ENCODE measurements around the gene SNAPC3. TPM values are rescaled to one million over a fixed set of nuclear protein-coding genes. Genes with fewer than 3 reads are reported as not detected.
"Not testable (repeated sequence)": the region's sequence is repeated elsewhere in the genome, so short reads cannot be mapped to it uniquely, and the experiment has no call there.

Gene SNAPC3
- total RNA-seq, 5 donors from 2014 or later (not counting 1 experiment from before 2014, with no cell fraction given): 11.3 to 32.4 (median 25.6) TPM

DNA sequence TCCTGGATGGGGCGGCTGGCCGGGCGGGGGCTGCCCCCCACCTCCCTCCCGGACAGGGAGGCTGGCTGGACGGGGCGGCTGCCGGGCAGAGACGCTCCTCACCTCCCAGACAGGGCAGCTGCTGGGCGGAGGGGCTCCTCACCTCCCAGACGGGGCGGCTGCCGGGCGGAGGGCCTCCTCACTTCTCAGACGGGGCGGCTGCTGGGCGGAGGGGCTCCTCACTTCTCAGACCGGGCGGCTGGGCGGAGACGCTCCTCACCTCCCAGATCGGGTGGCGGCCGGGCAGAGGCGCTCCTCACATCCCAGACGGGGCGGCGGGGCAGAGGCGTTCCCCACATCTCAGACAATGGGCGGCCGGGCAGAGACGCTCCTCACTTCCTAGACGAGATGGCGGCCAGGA lies 19.6 kb downstream of the SNAPC3 start:
- ATAC-seq (replicated peaks in 1 of 4); H3K27ac ChIP-seq (ENCODE audit: low read length); H3K4me3 Mint-ChIP-seq; H3K4me3 ChIP-seq (ENCODE audit: control insufficient read depth in 1 of 2, extremely low read depth in 1 of 2, low read length in 1 of 2); H3K9me3 Mint-ChIP-seq; POLR2A ChIA-PET; H3K9me3 ChIP-seq; DNase-seq; H3K27me3 ChIP-seq (replicated peaks in 1 of 2; ENCODE audit: control insufficient read depth in 2 of 2, extremely low read depth in 1 of 2, insufficient read depth in 2 of 2, low read length in 1 of 2); CTCF ChIA-PET; H3K4me1 ChIP-seq (ENCODE audit: control insufficient read depth in 1 of 2, extremely low read depth in 1 of 2, insufficient read depth in 2 of 2, low read length in 2 of 2); H3K27ac Mint-ChIP-seq; H3K27me3 Mint-ChIP-seq: not testable (repeated sequence)
- WGBS (ENCODE audit: insufficient coverage): 100% methylated on average over 7 of the region's 33 CpGs
- Mint-ChIP-seq H3K36me3 (peaks cover 73% of the 10 kb centered on the region), H3K4me1 (peaks cover 17 to 24% (median 21%) of the 10 kb centered on the region in 3 donors)
- H3K36me3 ChIP-seq (ENCODE audit: control insufficient read depth in 2 of 2, extremely low read depth in 1 of 2, insufficient read depth in 1 of 2, low read length in 1 of 2): peaks cover 11 to 47% of the 10 kb centered on the region in 2 donors

GRCh38 chr9:15444141-15444540 lies 21.5 kb downstream of the SNAPC3 start:
- no peaks in the 10 kb centered on the region for H3K9me3 Mint-ChIP-seq
- no peaks in the 10 kb centered on the region for H3K9me3 ChIP-seq
- no peaks in the 10 kb centered on the region for H3K4me1 ChIP-seq (ENCODE audit: control insufficient read depth in 1 of 2, extremely low read depth in 1 of 2, insufficient read depth in 2 of 2, low read length in 2 of 2)
- peak overlapping the region in 1 of 2 donors; percentile 16 for H3K27ac Mint-ChIP-seq
- peaks cover 11 to 59% of the 10 kb centered on the region in 2 donors for H3K36me3 ChIP-seq (ENCODE audit: control insufficient read depth in 2 of 2, extremely low read depth in 1 of 2, insufficient read depth in 1 of 2, low read length in 1 of 2)
- 80% methylated on average over 1 of the region's 3 CpGs for WGBS (ENCODE audit: insufficient coverage)
- no peak overlapping the region for H3K27ac ChIP-seq (ENCODE audit: low read length)
- ATAC-seq (replicated peaks in 1 of 4) (no peak), DNase-seq (no peak)
- H3K4me1 Mint-ChIP-seq: peaks cover 3 to 7% (median 6%) of the 10 kb centered on the region in 3 donors
- POLR2A ChIA-PET: interaction anchor here in 1 of 2 donors (0.5 kb wide), 1 partner anchor 254 kb away, joined by 3 read pairs; no protein-coding TSS in a partner anchor
- H3K27me3 Mint-ChIP-seq: no peaks in the 10 kb centered on the region
- H3K27me3 ChIP-seq (replicated peaks in 1 of 2; ENCODE audit: control insufficient read depth in 2 of 2, extremely low read depth in 1 of 2, insufficient read depth in 2 of 2, low read length in 1 of 2): no peaks in the 10 kb centered on the region
- CTCF ChIA-PET: interaction anchor here in 1 of 2 donors (0.6 kb wide), 1 partner anchor 11 kb away, joined by 4 read pairs; no protein-coding TSS in a partner anchor
- H3K4me3 Mint-ChIP-seq: no peak overlapping the region
- peaks cover 70% of the 10 kb centered on the region for H3K36me3 Mint-ChIP-seq
- H3K4me3 ChIP-seq (ENCODE audit: control insufficient read depth in 1 of 2, extremely low read depth in 1 of 2, low read length in 1 of 2): no peak overlapping the region

GRCh38 chr9:15453956-15454355 lies 31.3 kb downstream of the SNAPC3 start:
- Mint-ChIP-seq H3K27ac (no peak overlapping the region), H3K36me3 (peaks cover 32% of the 10 kb centered on the region), H3K9me3 (no peaks in the 10 kb centered on the region), H3K27me3 (no peaks in the 10 kb centered on the region), H3K4me1 (no peaks in the 10 kb centered on the region), H3K4me3 (no peak overlapping the region)
- Histone ChIP-seq H3K9me3 (no peaks in the 10 kb centered on the region), H3K36me3 (ENCODE audit: control insufficient read depth in 2 of 2, extremely low read depth in 1 of 2, insufficient read depth in 1 of 2, low read length in 1 of 2) (peaks cover 3 to 52% of the 10 kb centered on the region in 2 donors), H3K4me3 (ENCODE audit: control insufficient read depth in 1 of 2, extremely low read depth in 1 of 2, low read length in 1 of 2) (no peak overlapping the region), H3K27ac (ENCODE audit: low read length) (no peak overlapping the region), H3K4me1 (ENCODE audit: control insufficient read depth in 1 of 2, extremely low read depth in 1 of 2, insufficient read depth in 2 of 2, low read length in 2 of 2) (no peaks in the 10 kb centered on the region), H3K27me3 (replicated peaks in 1 of 2; ENCODE audit: control insufficient read depth in 2 of 2, extremely low read depth in 1 of 2, insufficient read depth in 2 of 2, low read length in 1 of 2) (no peaks in the 10 kb centered on the region)
- ChIA-PET CTCF (interaction anchor here in 1 of 2 donors (0.5 kb wide), 1 partner anchor 19 kb away, joined by 4 read pairs; no protein-coding TSS in a partner anchor), POLR2A (no interaction called here)
- WGBS (ENCODE audit: insufficient coverage): 90% methylated on average over 2 of the region's 5 CpGs
- ATAC-seq (replicated peaks in 1 of 4) (no peak), DNase-seq (no peak)

DNA sequence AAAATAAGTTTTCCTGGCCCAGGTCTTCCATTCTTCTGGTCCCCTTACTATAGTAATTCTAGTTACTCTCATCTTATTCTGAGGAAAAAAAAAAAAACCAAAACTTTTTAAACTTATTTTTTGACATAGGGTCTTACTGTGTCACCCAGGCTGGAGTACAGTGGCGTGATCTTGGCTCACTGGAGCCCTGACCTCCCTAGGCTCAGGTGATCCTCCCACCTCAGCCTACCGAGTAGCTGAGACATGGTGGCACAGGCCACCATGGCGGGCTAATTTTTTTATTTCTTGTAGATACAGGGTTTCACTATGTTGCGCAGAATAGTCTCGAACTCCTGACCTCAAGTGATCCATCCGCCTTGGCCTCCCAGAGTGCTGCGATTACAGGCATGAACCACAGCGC lies 38.4 kb downstream of the SNAPC3 start:
- no peaks in the 10 kb centered on the region for H3K27me3 Mint-ChIP-seq
- DNase-seq (no peak), ATAC-seq (replicated peaks in 1 of 4) (no peak)
- no peak overlapping the region for H3K27ac ChIP-seq (ENCODE audit: low read length)
- 100% methylated on average over 2 of the region's 8 CpGs for WGBS (ENCODE audit: insufficient coverage)
- peaks cover 23% of the 10 kb centered on the region for H3K36me3 Mint-ChIP-seq
- H3K4me1 Mint-ChIP-seq: no peaks in the 10 kb centered on the region
- H3K27ac Mint-ChIP-seq: no peak overlapping the region
- H3K4me3 ChIP-seq (ENCODE audit: control insufficient read depth in 1 of 2, extremely low read depth in 1 of 2, low read length in 1 of 2): no peak overlapping the region
- peaks cover 4 to 41% of the 10 kb centered on the region in 2 donors for H3K36me3 ChIP-seq (ENCODE audit: control insufficient read depth in 2 of 2, extremely low read depth in 1 of 2, insufficient read depth in 1 of 2, low read length in 1 of 2)
- no peaks in the 10 kb centered on the region for H3K9me3 Mint-ChIP-seq
- no peaks in the 10 kb centered on the region for H3K27me3 ChIP-seq (replicated peaks in 1 of 2; ENCODE audit: control insufficient read depth in 2 of 2, extremely low read depth in 1 of 2, insufficient read depth in 2 of 2, low read length in 1 of 2)
- H3K4me1 ChIP-seq (ENCODE audit: control insufficient read depth in 1 of 2, extremely low read depth in 1 of 2, insufficient read depth in 2 of 2, low read length in 2 of 2): no peaks in the 10 kb centered on the region
- no peak overlapping the region for H3K4me3 Mint-ChIP-seq
- H3K9me3 ChIP-seq: no peaks in the 10 kb centered on the region
- POLR2A ChIA-PET: interaction anchor here in 1 of 2 donors (0.7 kb wide), 1 partner anchor 43 kb away, joined by 3 read pairs; no protein-coding TSS in a partner anchor
- CTCF ChIA-PET: interaction anchor here in 1 of 2 donors (0.7 kb wide), 1 partner anchor 19 kb away, joined by 3 read pairs; no protein-coding TSS in a partner anchor

GRCh38 chr9:15461601-15462000 lies 38.9 kb downstream of the SNAPC3 start:
- no peak overlapping the region for H3K4me3 Mint-ChIP-seq
- Histone ChIP-seq H3K4me3 (ENCODE audit: control insufficient read depth in 1 of 2, extremely low read depth in 1 of 2, low read length in 1 of 2) (no peak overlapping the region), H3K9me3 (no peaks in the 10 kb centered on the region), H3K36me3 (ENCODE audit: control insufficient read depth in 2 of 2, extremely low read depth in 1 of 2, insufficient read depth in 1 of 2, low read length in 1 of 2) (peaks cover 4 to 46% of the 10 kb centered on the region in 2 donors), H3K27ac (ENCODE audit: low read length) (no peak overlapping the region), H3K27me3 (replicated peaks in 1 of 2; ENCODE audit: control insufficient read depth in 2 of 2, extremely low read depth in 1 of 2, insufficient read depth in 2 of 2, low read length in 1 of 2) (no peaks in the 10 kb centered on the region), H3K4me1 (ENCODE audit: control insufficient read depth in 1 of 2, extremely low read depth in 1 of 2, insufficient read depth in 2 of 2, low read length in 2 of 2) (no peaks in the 10 kb centered on the region)
- no peak overlapping the region for H3K27ac Mint-ChIP-seq
- ChIA-PET POLR2A (no interaction called here), CTCF (no interaction called here)
- no peaks in the 10 kb centered on the region for H3K4me1 Mint-ChIP-seq
- H3K9me3 Mint-ChIP-seq: no peaks in the 10 kb centered on the region
- DNase-seq (no peak), ATAC-seq (replicated peaks in 1 of 4) (no peak)
- peaks cover 28% of the 10 kb centered on the region for H3K36me3 Mint-ChIP-seq
- WGBS (ENCODE audit: insufficient coverage): no CpG with 5 or more reads among the region's 2 CpGs
- H3K27me3 Mint-ChIP-seq: no peaks in the 10 kb centered on the region

- POLR2A ChIA-PET: interaction anchor here in 1 of 2 donors (0.7 kb wide), 1 partner anchor 24 kb away, joined by 6 read pairs; no protein-coding TSS in a partner anchor
- no CpG with 5 or more reads among the region's 3 CpGs for WGBS (ENCODE audit: insufficient coverage)
- no peak overlapping the region for H3K27ac Mint-ChIP-seq
Measured at GRCh38 chr9:15468145-15468544, 45.5 kb downstream of the SNAPC3 start.

More at GRCh38 chr9:15468145-15468544, 45.5 kb downstream of the SNAPC3 start:
- ATAC-seq (replicated peaks in 1 of 4): no peak
- CTCF ChIA-PET: no interaction called here
- Histone ChIP-seq H3K4me3 (ENCODE audit: control insufficient read depth in 1 of 2, extremely low read depth in 1 of 2, low read length in 1 of 2) (no peak overlapping the region), H3K27me3 (replicated peaks in 1 of 2; ENCODE audit: control insufficient read depth in 2 of 2, extremely low read depth in 1 of 2, insufficient read depth in 2 of 2, low read length in 1 of 2) (no peaks in the 10 kb centered on the region), H3K36me3 (ENCODE audit: control insufficient read depth in 2 of 2, extremely low read depth in 1 of 2, insufficient read depth in 1 of 2, low read length in 1 of 2) (peaks cover 0 to 70% of the 10 kb centered on the region in 2 donors), H3K4me1 (ENCODE audit: control insufficient read depth in 1 of 2, extremely low read depth in 1 of 2, insufficient read depth in 2 of 2, low read length in 2 of 2) (no peaks in the 10 kb centered on the region), H3K9me3 (no peaks in the 10 kb centered on the region), H3K27ac (ENCODE audit: low read length) (no peak overlapping the region)
- peaks cover 4 to 14% (median 4%) of the 10 kb centered on the region in 3 donors for H3K4me1 Mint-ChIP-seq
- no peaks in the 10 kb centered on the region for H3K27me3 Mint-ChIP-seq
- H3K4me3 Mint-ChIP-seq: no peak overlapping the region
- no peak for DNase-seq
- H3K9me3 Mint-ChIP-seq: no peaks in the 10 kb centered on the region
- H3K36me3 Mint-ChIP-seq: peaks cover 41% of the 10 kb centered on the region

All from T-cell (primary cell).